HEK293 (cell line): Measurements from ENCODE around the gene LEPR.
A peak's percentile ranks its signal among the peaks of the same experiment; 100 is the strongest.

ENCODE experiments used
- CTCF ChIA-PET: fragments of 350-600 bp; formaldehyde crosslinking; extraction: SDS; loops from one replicate; lab custom pipeline; 2021; ENCODE audit warnings: antibody characterized with exemption; lab: Yijun Ruan, JAX
- POLR2A ChIA-PET: fragments of 300-600 bp; formaldehyde crosslinking; extraction: SDS; loops from one replicate; lab custom pipeline; 2020; ENCODE audit warnings: antibody characterized with exemption, inconsistent platforms; lab: Yijun Ruan, JAX
- H3K27ac ChIP-seq: fragments of 200-500 bp; sonication (Bioruptor generic); 2 replicates; pipeline ENCODE4 v1.5.1; 2014; ENCODE audit warnings: low read depth, low read length, control low read depth, inconsistent platforms; ENCODE audit errors: extremely low read depth
- H3K36me3 ChIP-seq, 2 experiments: fragments of 200-500 bp in 1 of 2; sonication (Bioruptor generic) in 1 of 2; 1 replicate in 1 of 2; 2 replicates in 1 of 2; pipeline ENCODE4 v1.5.1; 2014 to 2017; ENCODE audit warnings: inconsistent platforms in 2 of 2, low read length in 2 of 2; ENCODE audit not compliant: control insufficient read depth in 2 of 2, insufficient read depth in 1 of 2
- H3K4me1 ChIP-seq: fragments of 200-500 bp; sonication (Bioruptor generic); 2 replicates; pipeline ENCODE4 v1.5.1; 2014; ENCODE audit warnings: mild to moderate bottlenecking, low read length, inconsistent platforms; ENCODE audit not compliant: control insufficient read depth, insufficient read depth
- H3K4me3 ChIP-seq: 2 replicates; pipeline ENCODE4 v1.5.1; 2011; ENCODE audit warnings: low read depth, mild to moderate bottlenecking, control low read depth, low read length, moderate library complexity
- H3K9me3 ChIP-seq: fragments of 200-500 bp; sonication (Bioruptor generic); 2 replicates; pipeline ENCODE4 v1.5.1; 2014; ENCODE audit warnings: low read depth, low read length, inconsistent platforms; ENCODE audit not compliant: control insufficient read depth, insufficient read depth
- EGR2 ChIP-seq: fragments of 450-650 bp; formaldehyde crosslinking; IDR thresholded peaks from 2 replicates; pipeline ENCODE4 v1.5.1; 2016; ENCODE audit warnings: low read depth, missing biosample characterization, missing genetic modification characterization
- GFI1B ChIP-seq: fragments of 450-650 bp; formaldehyde crosslinking; IDR thresholded peaks from 2 replicates; pipeline ENCODE4 v1.5.1; 2016; ENCODE audit warnings: missing biosample characterization, missing genetic modification characterization
- HOXC10 ChIP-seq: sonication (generic); formaldehyde crosslinking; IDR thresholded peaks from 2 replicates; pipeline ENCODE4 v1.8.1; 2023; ENCODE audit warnings: mild to moderate bottlenecking, missing genetic modification reagents
- INSM2 ChIP-seq: fragments of 450-650 bp; formaldehyde crosslinking; IDR thresholded peaks from 2 replicates; pipeline ENCODE4 v1.5.1; 2016; ENCODE audit warnings: missing biosample characterization, missing genetic modification characterization
- KLF8 ChIP-seq: fragments of 450-650 bp; formaldehyde crosslinking; IDR thresholded peaks from 2 replicates; pipeline ENCODE4 v1.5.1; 2016; ENCODE audit warnings: missing biosample characterization, missing genetic modification characterization
- SP2 ChIP-seq: fragments of 450-650 bp; formaldehyde crosslinking; IDR thresholded peaks from 2 replicates; pipeline ENCODE4 v1.5.1; 2016; ENCODE audit warnings: missing biosample characterization, missing genetic modification characterization
- TRIM28 ChIP-seq: IDR thresholded peaks from 2 replicates; pipeline ENCODE4 v1.6.1; 2011; ENCODE audit warnings: low read length, control low read depth, borderline replicate concordance
- YY1 ChIP-seq: fragments of 450-650 bp; formaldehyde crosslinking; IDR thresholded peaks from 2 replicates; pipeline ENCODE4 v1.5.1; 2018; ENCODE audit warnings: missing biosample characterization, missing genetic modification characterization
- YY2 ChIP-seq: fragments of 450-650 bp; formaldehyde crosslinking; IDR thresholded peaks from 2 replicates; pipeline ENCODE4 v1.5.1; 2016; ENCODE audit warnings: missing biosample characterization, missing genetic modification characterization
- ZBTB8A ChIP-seq: fragments of 450-650 bp; formaldehyde crosslinking; IDR thresholded peaks from 2 replicates; pipeline ENCODE4 v1.5.1; 2016; ENCODE audit warnings: missing biosample characterization, missing genetic modification characterization
- ZNF121 ChIP-seq: fragments of 450-650 bp; formaldehyde crosslinking; IDR thresholded peaks from 2 replicates; pipeline ENCODE4 v1.5.1; 2016; ENCODE audit warnings: missing biosample characterization, missing genetic modification characterization
- ZNF148 ChIP-seq: fragments of 450-650 bp; formaldehyde crosslinking; IDR thresholded peaks from 2 replicates; pipeline ENCODE4 v1.5.0; 2017; ENCODE audit warnings: missing biosample characterization, missing genetic modification characterization, borderline replicate concordance
- ZNF174 ChIP-seq: fragments of 450-650 bp; formaldehyde crosslinking; IDR thresholded peaks from 2 replicates; pipeline ENCODE4 v1.5.0; 2017; ENCODE audit warnings: missing biosample characterization, mild to moderate bottlenecking, missing genetic modification characterization
- ZNF302 ChIP-seq: fragments of 450-650 bp; formaldehyde crosslinking; IDR thresholded peaks from 2 replicates; pipeline ENCODE4 v1.5.1; 2016; ENCODE audit warnings: missing biosample characterization, missing genetic modification characterization, low read depth
- ZNF341 ChIP-seq: fragments of 450-650 bp; formaldehyde crosslinking; IDR thresholded peaks from 2 replicates; pipeline ENCODE4; 2016; ENCODE audit warnings: low read depth, missing biosample characterization, missing genetic modification characterization
- ZNF350 ChIP-seq: fragments of 450-650 bp; formaldehyde crosslinking; IDR thresholded peaks from 2 replicates; pipeline ENCODE4 v1.5.0; 2017; ENCODE audit warnings: missing biosample characterization, mild to moderate bottlenecking, missing genetic modification characterization
- ZNF354C ChIP-seq: fragments of 450-650 bp; formaldehyde crosslinking; IDR thresholded peaks from 2 replicates; pipeline ENCODE4 v1.5.1; 2016; ENCODE audit warnings: missing biosample characterization, missing genetic modification characterization, low read depth, borderline replicate concordance
- ZNF391 ChIP-seq: fragments of 450-650 bp; formaldehyde crosslinking; IDR thresholded peaks from 2 replicates; pipeline ENCODE4 v1.5.1; 2016; ENCODE audit warnings: low read depth, missing biosample characterization, missing genetic modification characterization, borderline replicate concordance
- ZNF549 ChIP-seq: fragments of 450-650 bp; IDR thresholded peaks from 2 replicates; pipeline ENCODE4 v1.5.1; 2018; ENCODE audit warnings: missing biosample characterization, missing genetic modification characterization, mild to moderate bottlenecking, inconsistent platforms, moderate library complexity
- ZNF585B ChIP-seq: fragments of 450-650 bp; formaldehyde crosslinking; IDR thresholded peaks from 2 replicates; pipeline ENCODE4 v1.5.1; 2016; ENCODE audit warnings: missing biosample characterization, missing genetic modification characterization
- ZNF596 ChIP-seq: fragments of 450-650 bp; IDR thresholded peaks from 2 replicates; pipeline ENCODE4 v1.5.0; 2018; ENCODE audit warnings: missing biosample characterization, mild to moderate bottlenecking, missing genetic modification characterization, moderate library complexity
- ZNF677 ChIP-seq: fragments of 450-650 bp; IDR thresholded peaks from 2 replicates; pipeline ENCODE4 v1.5.0; 2018; ENCODE audit warnings: missing biosample characterization, mild to moderate bottlenecking, missing genetic modification characterization, moderate library complexity
- ZNF785 ChIP-seq: fragments of 450-650 bp; formaldehyde crosslinking; IDR thresholded peaks from 2 replicates; pipeline ENCODE4 v1.5.1; 2016; ENCODE audit warnings: missing biosample characterization, missing genetic modification characterization
- ZNF791 ChIP-seq: fragments of 450-650 bp; formaldehyde crosslinking; IDR thresholded peaks from 2 replicates; pipeline ENCODE4 v1.5.1; 2016; ENCODE audit warnings: missing biosample characterization, missing genetic modification characterization
- ZNF830 ChIP-seq: fragments of 450-650 bp; IDR thresholded peaks from 2 replicates; pipeline ENCODE4 v1.5.0; 2018; ENCODE audit warnings: missing biosample characterization, missing genetic modification characterization, low read depth, mild to moderate bottlenecking, moderate library complexity
- ZSCAN30 ChIP-seq: fragments of 450-650 bp; IDR thresholded peaks from 2 replicates; pipeline ENCODE4 v1.5.1; 2018; ENCODE audit warnings: missing biosample characterization, mild to moderate bottlenecking, missing genetic modification characterization, moderate library complexity
- TF ChIP-seq, protein P1 (sequence below): fragments of 450-650 bp; formaldehyde crosslinking; IDR thresholded peaks from 2 replicates; pipeline ENCODE4 v1.5.1; 2016; ENCODE audit warnings: missing biosample characterization, missing genetic modification characterization
- TF ChIP-seq, protein P2 (sequence below): fragments of 450-650 bp; formaldehyde crosslinking; IDR thresholded peaks from 2 replicates; pipeline ENCODE4 v1.5.1; 2017; ENCODE audit warnings: missing biosample characterization, missing genetic modification characterization
- TF ChIP-seq, protein P3 (sequence below): fragments of 450-650 bp; formaldehyde crosslinking; IDR thresholded peaks from 2 replicates; pipeline ENCODE4 v1.5.1; 2016; ENCODE audit warnings: missing biosample characterization, missing genetic modification characterization
- TF ChIP-seq, protein P4 (sequence below): fragments of 450-650 bp; formaldehyde crosslinking; IDR thresholded peaks from 2 replicates; pipeline ENCODE4 v1.5.1; 2016; ENCODE audit warnings: missing biosample characterization, missing genetic modification characterization
- TF ChIP-seq, protein P5 (sequence below): fragments of 450-650 bp; formaldehyde crosslinking; IDR thresholded peaks from 2 replicates; pipeline ENCODE4 v1.5.1; 2016; ENCODE audit warnings: missing biosample characterization, missing genetic modification characterization

Gene LEPR

DNA sequence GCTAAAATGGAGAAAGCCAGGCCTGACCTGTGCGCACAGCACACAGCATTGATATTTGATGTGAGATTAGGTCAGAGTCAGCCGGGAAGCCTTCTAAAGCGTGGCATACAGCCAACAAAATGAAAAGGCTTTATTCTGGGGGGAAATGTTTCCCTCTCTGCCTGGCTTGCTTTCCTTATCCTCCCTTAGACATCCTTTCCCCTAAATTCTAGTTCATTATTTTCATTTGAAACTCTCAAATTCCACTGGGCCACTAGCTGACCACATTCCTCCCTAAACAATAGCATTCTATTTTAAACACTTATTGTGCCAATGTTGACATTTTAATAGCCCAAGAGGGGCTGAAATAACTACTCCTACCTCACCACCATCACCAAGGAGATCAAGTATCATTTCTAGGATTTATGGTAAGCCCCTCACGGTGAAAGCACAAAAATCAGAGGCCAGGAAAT lies 49.4 kb downstream of the LEPR start:
- peak overlapping the region; percentile 59 for H3K27ac ChIP-seq
- ChIA-PET POLR2A (no interaction called here), CTCF (interaction anchor here (2.1 kb wide), 1 partner anchor 11 kb away, joined by 19 read pairs; no protein-coding TSS in a partner anchor)
- TF ChIP-seq ZNF549 = 0 out of 2 replicates have a peak, but pooled peaks have one; percentile 11
- TF ChIP-seq KLF8 (tag by site-specific recombination) = peak; percentile 93
- peak; percentile 87 for TF ChIP-seq ZNF391 (tag by site-specific recombination)
- no peak for TF ChIP-seq ZNF791 (tag by site-specific recombination)
- no peak for TF ChIP-seq YY1 (tag by site-specific recombination)
- TF ChIP-seq, protein P1, sequence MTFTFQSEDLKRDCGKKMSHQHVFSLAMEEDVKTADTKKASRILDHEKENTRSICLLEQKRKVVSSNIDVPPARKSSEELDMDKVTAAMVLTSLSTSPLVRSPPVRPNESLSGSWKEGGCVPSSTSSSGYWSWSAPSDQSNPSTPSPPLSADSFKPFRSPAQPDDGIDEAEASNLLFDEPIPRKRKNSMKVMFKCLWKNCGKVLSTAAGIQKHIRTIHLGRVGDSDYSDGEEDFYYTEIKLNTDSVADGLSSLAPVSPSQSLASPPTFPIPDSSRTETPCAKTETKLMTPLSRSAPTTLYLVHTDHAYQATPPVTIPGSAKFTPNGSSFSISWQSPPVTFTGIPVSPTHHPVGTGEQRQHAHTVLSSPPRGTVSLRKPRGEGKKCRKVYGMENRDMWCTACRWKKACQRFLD (tag by site-specific recombination) = no peak
- no peak for TF ChIP-seq ZNF341 (tag by site-specific recombination)
- TF ChIP-seq TRIM28 = peak; percentile 70
- TF ChIP-seq INSM2 = peak; percentile 91
- peak; percentile 60; the same call in 1 of the 2 replicates for TF ChIP-seq ZSCAN30 (tag by site-specific recombination)
- 0 out of 2 replicates have a peak, but pooled peaks have one; percentile 11 for TF ChIP-seq SP2 (tag by site-specific recombination)
- TF ChIP-seq ZNF121 = 0 out of 2 replicates have a peak, but pooled peaks have one; percentile 33
- peak; percentile 85 for TF ChIP-seq GFI1B
- no peak for TF ChIP-seq ZNF174 (tag by site-specific recombination)
- no peak for TF ChIP-seq ZNF148 (tag by site-specific recombination)
- no peak for TF ChIP-seq ZNF830 (tag by site-specific recombination)
- TF ChIP-seq, protein P2, sequence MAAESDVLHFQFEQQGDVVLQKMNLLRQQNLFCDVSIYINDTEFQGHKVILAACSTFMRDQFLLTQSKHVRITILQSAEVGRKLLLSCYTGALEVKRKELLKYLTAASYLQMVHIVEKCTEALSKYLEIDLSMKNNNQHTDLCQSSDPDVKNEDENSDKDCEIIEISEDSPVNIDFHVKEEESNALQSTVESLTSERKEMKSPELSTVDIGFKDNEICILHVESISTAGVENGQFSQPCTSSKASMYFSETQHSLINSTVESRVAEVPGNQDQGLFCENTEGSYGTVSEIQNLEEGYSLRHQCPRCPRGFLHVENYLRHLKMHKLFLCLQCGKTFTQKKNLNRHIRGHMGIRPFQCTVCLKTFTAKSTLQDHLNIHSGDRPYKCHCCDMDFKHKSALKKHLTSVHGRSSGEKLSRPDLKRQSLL (tag by site-specific recombination) = no peak
- TF ChIP-seq ZNF785 (tag by site-specific recombination) = no peak
- no peak for TF ChIP-seq ZNF350
- TF ChIP-seq HOXC10 = no peak
- no peak for TF ChIP-seq ZNF585B (tag by site-specific recombination)
- TF ChIP-seq, protein P3, sequence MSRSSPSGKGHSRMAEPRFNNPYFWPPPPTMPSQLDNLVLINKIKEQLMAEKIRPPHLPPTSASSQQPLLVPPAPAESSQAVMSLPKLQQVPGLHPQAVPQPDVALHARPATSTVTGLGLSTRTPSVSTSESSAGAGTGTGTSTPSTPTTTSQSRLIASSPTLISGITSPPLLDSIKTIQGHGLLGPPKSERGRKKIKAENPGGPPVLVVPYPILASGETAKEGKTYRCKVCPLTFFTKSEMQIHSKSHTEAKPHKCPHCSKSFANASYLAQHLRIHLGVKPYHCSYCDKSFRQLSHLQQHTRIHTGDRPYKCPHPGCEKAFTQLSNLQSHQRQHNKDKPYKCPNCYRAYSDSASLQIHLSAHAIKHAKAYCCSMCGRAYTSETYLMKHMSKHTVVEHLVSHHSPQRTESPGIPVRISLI = no peak
- peak; percentile 36; the same call in 1 of the 2 replicates for TF ChIP-seq ZNF596
- peak; percentile 84 for TF ChIP-seq ZBTB8A (tag by site-specific recombination)
- TF ChIP-seq ZNF354C = no peak
- no peak for TF ChIP-seq YY2
- TF ChIP-seq, protein P4, sequence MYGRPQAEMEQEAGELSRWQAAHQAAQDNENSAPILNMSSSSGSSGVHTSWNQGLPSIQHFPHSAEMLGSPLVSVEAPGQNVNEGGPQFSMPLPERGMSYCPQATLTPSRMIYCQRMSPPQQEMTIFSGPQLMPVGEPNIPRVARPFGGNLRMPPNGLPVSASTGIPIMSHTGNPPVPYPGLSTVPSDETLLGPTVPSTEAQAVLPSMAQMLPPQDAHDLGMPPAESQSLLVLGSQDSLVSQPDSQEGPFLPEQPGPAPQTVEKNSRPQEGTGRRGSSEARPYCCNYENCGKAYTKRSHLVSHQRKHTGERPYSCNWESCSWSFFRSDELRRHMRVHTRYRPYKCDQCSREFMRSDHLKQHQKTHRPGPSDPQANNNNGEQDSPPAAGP = peak; percentile 99
- no peak for TF ChIP-seq ZNF677 (tag by site-specific recombination)
- TF ChIP-seq, protein P5, sequence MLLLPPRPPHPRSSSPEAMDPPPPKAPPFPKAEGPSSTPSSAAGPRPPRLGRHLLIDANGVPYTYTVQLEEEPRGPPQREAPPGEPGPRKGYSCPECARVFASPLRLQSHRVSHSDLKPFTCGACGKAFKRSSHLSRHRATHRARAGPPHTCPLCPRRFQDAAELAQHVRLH (tag by site-specific recombination) = peak; percentile 97
- no peak for TF ChIP-seq EGR2 (tag by site-specific recombination)
- no peak for TF ChIP-seq ZNF302 (tag by site-specific recombination)

More for the DNA sequence above, 49.4 kb downstream of the LEPR start:
- Histone ChIP-seq H3K4me1 (peaks cover 7% of the 10 kb centered on the region), H3K9me3 (no peaks in the 10 kb centered on the region), H3K36me3 (no peaks in the 10 kb centered on the region), H3K4me3 (no peak overlapping the region)
